Astrocyte of the cerebellum (primary cell): ENCODE measurements around the gene PARVA.
A peak's percentile ranks its signal among the peaks of the same experiment; 100 is the strongest.

Experiments
- DNase-seq: peaks from one replicate; pipeline ENCODE4 v3.0.0-alpha.2; 2011; ENCODE audit warnings: low read depth
- H3K4me3 ChIP-seq: 2 replicates; pipeline ENCODE4 v1.5.1; 2011; ENCODE audit warnings: mild to moderate bottlenecking, low read depth, low read length, moderate library complexity
- CTCF ChIP-seq: IDR thresholded peaks from 2 replicates; pipeline ENCODE4 v1.5.1; 2012; ENCODE audit warnings: low read length, low read depth, moderate library complexity, mild to moderate bottlenecking; ENCODE audit errors: missing control alignments
- in situ Hi-C: cut with HindIII; loops from 2 replicates; pipeline ENCODE4 v1.10.0; 2017; ENCODE audit warnings: low sequenced_read_pairs

PARVA gene

GRCh38 chr11:12482839-12483238 lies 105.5 kb downstream of the PARVA start:
- TF ChIP-seq CTCF = no peak
- H3K4me3 ChIP-seq = no peak overlapping the region
- in situ Hi-C loops = loop anchor here (5.0 kb wide), 1 partner anchor 71 kb away; no protein-coding TSS in a partner anchor
- no peak for DNase-seq

- no peak for TF ChIP-seq CTCF
- in situ Hi-C loops = loop anchor here (5.0 kb wide), 1 partner anchor 71 kb away; no protein-coding TSS in a partner anchor
- DNase-seq = no peak
- no peak overlapping the region for H3K4me3 ChIP-seq
These were observed 106.2 kb downstream of the PARVA start for GRCh38 chr11:12483604-12484003.

- H3K4me3 ChIP-seq = no peak overlapping the region
- in situ Hi-C loops = no loop called here
- no peak for DNase-seq
- peak; percentile 49 for TF ChIP-seq CTCF
These were observed 108.0 kb downstream of the PARVA start for GRCh38 chr11:12485328-12485727.

- H3K4me3 ChIP-seq = no peak overlapping the region
- no peak for DNase-seq
- in situ Hi-C loops = no loop called here
- TF ChIP-seq CTCF = no peak
These were observed 111.9 kb downstream of the PARVA start for GRCh38 chr11:12489246-12489772.

GRCh38 chr11:12494699-12495098 lies 117.3 kb downstream of the PARVA start:
- no peak for TF ChIP-seq CTCF
- in situ Hi-C loops = no loop called here
- no peak for DNase-seq
- no peak overlapping the region for H3K4me3 ChIP-seq

- no peak for DNase-seq
- no peak for TF ChIP-seq CTCF
- no peak overlapping the region for H3K4me3 ChIP-seq
- in situ Hi-C loops = no loop called here
These were observed 119.0 kb downstream of the PARVA start for GRCh38 chr11:12496181-12497025.
